K562 (cell line): ENCODE measurements around the gene ATP5F1D.

Experiments
- EGR1 ChIP-seq: fragments of 450-650 bp; conservative IDR thresholded peaks from 2 replicates; pipeline ENCODE4 v1.6.1; 2017; ENCODE audit warnings: mild to moderate bottlenecking
- KDM5B ChIP-seq: fragments of 200-600 bp; sonication (generic); IDR thresholded peaks from 2 replicates; pipeline ENCODE4 v1.6.1; 2012; ENCODE audit warnings: low read depth, mild to moderate bottlenecking, moderate library complexity, low read length, control low read depth, inconsistent platforms; ENCODE audit not compliant: insufficient replicate concordance
- POLR2G ChIP-seq: fragments of 200-400 bp; formaldehyde crosslinking; IDR thresholded peaks from 2 replicates; pipeline ENCODE4 v1.6.1; 2017; ENCODE audit warnings: low read depth, mild to moderate bottlenecking, antibody characterized with exemption, low read length, moderate library complexity
- TF ChIP-seq, protein P1 (sequence below), 3 experiments: IDR thresholded peaks in 2 of 3; conservative IDR thresholded peaks in 1 of 3; 2 replicates each; pipeline ENCODE4 v1.5.1; 2011 to 2012; ENCODE audit warnings: low read length in 3 of 3, mild to moderate bottlenecking in 3 of 3, control low read depth in 2 of 3, improper control_type of control experiment in 1 of 3, inconsistent platforms in 1 of 3, low read depth in 1 of 3, mixed read lengths in 1 of 3, moderate library complexity in 1 of 3; ENCODE audit not compliant: insufficient read depth in 2 of 3

DNA sequence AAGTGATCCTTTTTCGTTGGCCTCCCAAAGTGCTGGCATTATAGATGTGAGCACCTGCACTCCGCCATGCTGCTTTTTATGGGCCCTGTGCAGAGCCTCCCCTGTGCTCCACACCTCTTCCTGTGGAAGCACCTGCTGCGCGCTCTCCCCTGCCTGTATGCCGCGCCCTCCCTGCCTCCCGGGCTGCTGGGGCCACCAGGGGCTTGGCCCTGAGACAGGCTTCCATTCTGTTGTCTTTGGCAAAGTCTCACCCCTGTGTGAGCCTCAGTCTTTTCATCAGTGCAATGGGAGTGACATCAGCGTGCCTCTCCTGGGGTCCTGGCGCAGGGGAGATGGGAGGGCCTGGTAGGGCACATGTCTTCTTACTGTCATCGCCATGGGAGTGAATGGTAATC lies 35.1 kb downstream of the ATP5F1D start:
- no peak for TF ChIP-seq EGR1
- TF ChIP-seq KDM5B: no peak
- no peak for TF ChIP-seq POLR2G
- TF ChIP-seq, protein P1, sequence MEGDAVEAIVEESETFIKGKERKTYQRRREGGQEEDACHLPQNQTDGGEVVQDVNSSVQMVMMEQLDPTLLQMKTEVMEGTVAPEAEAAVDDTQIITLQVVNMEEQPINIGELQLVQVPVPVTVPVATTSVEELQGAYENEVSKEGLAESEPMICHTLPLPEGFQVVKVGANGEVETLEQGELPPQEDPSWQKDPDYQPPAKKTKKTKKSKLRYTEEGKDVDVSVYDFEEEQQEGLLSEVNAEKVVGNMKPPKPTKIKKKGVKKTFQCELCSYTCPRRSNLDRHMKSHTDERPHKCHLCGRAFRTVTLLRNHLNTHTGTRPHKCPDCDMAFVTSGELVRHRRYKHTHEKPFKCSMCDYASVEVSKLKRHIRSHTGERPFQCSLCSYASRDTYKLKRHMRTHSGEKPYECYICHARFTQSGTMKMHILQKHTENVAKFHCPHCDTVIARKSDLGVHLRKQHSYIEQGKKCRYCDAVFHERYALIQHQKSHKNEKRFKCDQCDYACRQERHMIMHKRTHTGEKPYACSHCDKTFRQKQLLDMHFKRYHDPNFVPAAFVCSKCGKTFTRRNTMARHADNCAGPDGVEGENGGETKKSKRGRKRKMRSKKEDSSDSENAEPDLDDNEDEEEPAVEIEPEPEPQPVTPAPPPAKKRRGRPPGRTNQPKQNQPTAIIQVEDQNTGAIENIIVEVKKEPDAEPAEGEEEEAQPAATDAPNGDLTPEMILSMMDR (IDR thresholded peaks at IDR 0.05 in 2 of 3, conservative IDR thresholded peaks at IDR 0.05 in 1 of 3; ENCODE audit: insufficient read depth in 2 of 3, low read depth in 1 of 3, low read length in 3 of 3): no peak
